NCI-H1417 treated with DMSO at 0.1 percent for 48 hours (cell line): ENCODE data around the gene ELK1.
"Not testable (repeated sequence)": the region's sequence is repeated elsewhere in the genome, so short reads cannot be mapped to it uniquely, and the experiment has no call there.

Experiments used
- DNase-seq: peaks from one replicate; lab custom pipeline; 2025; lab: John Stamatoyannopoulos, UW

The ELK1 gene

GRCh38 chrX:47611489-47611888 is 38.9 kb downstream of the ELK1 start:
- DNase-seq: no peak

- DNase-seq: no peak
Observed at GRCh38 chrX:47610511-47610910, 39.9 kb downstream of the ELK1 start.

GRCh38 chrX:47608130-47608810 is 42.1 kb downstream of the ELK1 start:
- no peak for DNase-seq

GRCh38 chrX:47607091-47607490 is 43.3 kb downstream of the ELK1 start:
- no peak for DNase-seq

DNA sequence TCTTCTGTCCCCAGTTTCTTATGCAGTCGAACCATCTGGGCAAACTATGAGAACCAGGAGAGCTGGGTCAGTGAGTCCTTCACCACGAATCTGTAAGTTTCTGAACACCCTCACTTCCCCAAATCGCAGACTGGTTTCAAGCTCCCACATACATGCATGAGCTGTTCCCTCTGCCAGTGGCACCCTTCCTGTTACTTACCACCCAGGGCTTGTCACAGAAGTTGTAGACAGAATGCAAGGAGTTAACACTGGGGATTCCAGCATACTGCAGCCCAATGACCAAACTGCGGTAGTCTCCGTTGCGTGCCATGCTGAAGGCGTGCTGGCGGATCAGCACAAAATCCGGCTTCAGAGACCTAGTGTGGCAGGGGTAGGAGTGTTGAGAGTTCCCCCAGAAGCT is 45.3 kb downstream of the ELK1 start:
- no peak for DNase-seq

DNA sequence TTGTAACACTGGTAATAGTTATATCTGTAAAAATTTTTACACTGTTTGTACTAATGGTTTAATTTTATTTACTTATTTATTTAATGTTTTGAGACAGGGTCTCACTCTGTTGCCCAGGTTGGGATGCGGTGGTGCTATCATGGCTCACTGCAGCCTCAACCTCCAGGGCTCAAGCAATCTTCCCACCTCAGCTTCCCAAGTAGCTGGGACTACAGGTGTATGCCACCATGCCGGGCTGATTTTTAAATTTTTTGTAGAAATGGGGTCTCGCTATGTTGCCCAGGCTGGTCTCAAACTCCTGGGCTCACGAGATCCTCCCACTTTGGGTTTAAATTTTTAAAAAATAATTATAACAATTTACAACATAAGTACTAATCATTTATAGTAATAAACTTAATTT is 47.2 kb downstream of the ELK1 start:
- not testable (repeated sequence) for DNase-seq

- no peak for DNase-seq
Observed at GRCh38 chrX:47597222-47597621, 53.1 kb downstream of the ELK1 start.

DNA sequence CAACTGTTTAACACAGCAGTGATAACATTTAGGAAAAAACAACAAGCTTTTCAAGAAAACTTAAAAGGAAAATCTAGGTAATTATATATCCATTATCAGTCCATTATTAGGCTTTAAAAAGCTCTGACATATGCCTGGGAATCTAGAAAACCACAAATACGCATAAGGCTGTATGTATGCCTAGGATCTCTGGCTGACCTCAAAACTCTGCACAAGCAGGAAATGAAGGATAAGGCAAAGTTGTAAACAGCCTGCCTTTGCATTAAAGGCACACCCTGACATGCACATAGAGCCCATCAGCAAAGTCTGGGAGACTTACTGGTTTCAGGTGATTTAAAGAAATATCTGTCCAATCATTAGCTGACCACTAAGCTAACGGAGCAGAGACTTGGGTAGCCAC is 54.1 kb downstream of the ELK1 start:
- no peak for DNase-seq

DNA sequence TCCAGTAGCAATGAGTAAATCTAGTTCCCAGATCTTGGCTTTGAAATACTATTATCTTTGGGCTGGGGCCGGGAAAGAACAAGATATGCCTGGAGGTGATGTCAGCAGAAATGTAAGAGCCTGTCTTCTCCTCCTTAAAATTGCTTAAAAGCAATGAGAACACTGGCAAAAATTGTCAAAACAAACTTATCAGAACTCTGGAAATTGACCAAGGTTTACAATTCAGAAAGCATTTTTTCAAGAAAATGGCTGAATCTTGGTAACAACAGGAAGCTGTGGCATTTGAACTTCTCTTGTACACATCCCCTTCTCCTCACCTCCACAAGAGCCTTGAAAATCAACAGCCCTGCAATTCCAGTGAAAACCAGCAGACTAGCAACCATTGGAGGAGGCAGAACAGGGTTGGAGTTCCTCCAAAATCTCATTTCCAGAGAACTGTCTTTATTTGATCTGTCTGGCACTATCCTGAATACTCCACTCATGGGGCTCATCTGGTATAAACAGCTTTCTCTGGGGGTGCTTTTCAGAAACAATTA is 54.6 kb downstream of the ELK1 start:
- no peak for DNase-seq

DNA sequence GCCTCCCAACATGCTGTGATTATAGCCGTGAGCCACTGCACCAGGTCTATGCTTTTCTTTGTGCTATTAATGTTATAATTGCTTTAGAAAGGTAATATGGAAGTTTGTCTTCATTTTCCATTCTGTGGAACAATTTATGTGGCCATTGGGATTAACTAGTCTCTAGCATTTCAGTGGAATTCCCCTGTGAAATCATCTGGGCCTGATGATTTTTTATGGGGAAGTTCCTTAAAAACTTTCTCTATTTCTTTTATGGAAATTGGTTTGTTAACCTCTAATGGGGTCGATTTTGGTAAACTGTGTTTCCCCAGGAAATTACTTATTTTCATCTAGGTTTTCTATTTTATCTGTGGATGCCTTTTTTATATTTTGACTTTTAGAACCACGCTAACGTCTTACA is 56.8 kb downstream of the ELK1 start:
- no peak for DNase-seq

GRCh38 chrX:47590984-47591383 is 59.4 kb downstream of the ELK1 start:
- no peak for DNase-seq

- no peak for DNase-seq
Observed at GRCh38 chrX:47587906-47588735, 62.2 kb downstream of the ELK1 start.

- no peak for DNase-seq
Observed at GRCh38 chrX:47587091-47587891, 63.1 kb downstream of the ELK1 start.

DNA sequence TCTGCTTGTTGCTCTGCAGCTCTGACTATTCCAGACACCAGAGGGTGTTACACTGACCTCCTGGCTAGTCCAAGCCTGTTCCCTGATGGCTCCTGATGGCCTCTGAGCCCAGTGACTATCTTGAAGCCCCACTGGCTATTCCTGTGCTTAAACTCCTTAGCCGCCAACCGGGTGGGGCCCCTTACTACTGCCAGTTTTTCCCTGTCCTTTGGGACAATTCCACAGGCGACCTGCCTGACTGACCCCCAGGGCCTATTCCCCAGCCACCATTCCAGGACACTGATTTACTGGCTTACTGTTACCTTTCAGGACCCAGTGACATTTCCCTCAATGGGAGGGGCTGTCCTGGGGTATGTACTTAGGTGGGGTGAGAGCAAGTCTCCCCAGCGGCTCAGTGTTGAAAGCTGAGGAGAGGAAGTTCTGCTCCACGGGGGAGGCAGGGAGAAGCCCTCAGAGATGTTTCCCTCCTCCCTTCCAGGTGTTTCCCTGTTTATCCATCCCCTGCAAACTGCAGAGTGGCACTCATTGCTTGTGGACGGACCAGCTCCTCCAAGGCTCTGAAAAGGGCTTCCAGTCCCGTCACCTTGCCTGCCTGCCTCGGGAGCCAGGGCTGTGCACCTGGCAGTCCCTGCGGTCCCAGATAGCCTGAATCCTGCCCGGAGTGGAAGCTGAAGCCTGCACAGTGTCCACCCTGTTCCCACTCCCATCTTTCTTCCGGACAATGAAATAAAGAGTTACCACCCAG is 64.1 kb downstream of the ELK1 start:
- DNase-seq: no peak
